ENCODE measurements around the gene MLLT10.

DNA sequence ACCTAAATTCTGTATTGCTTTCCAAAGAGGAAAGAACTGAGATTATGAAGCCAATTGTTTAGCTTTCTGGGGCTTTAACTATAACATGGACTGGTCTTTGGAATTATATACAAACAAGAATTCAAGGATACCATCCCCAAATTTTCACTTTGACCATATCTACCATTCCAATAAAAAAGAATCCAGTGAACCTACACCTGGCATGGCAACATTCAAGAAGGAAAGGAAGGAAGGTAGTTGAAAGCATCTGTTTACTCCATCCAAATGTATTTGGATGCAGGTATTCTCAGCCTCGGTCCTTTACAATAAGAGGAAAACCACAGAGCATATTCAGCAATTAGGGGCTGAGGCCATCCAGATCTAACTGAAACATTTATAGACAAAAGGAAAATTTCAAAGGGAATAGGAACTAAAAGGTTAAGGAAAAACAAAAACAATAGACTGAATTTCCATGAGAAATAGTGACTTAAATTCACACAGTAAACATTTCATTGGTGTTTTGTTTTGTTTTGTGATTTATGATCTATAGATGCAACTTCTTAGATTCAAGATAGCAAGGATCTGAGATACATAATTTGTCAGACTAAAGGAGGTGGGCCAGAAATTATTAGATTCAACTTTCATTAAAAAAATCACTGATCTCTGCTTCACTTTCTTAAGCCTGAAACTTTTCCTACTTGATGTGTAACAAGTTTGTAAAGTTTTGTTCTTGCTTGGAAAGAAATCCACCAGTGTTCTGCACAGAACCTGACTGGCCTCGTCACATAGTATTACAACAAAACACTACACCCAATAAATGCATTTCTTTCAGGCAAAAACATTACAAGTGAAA is 21.2 kb upstream of the MLLT10 start:
- TF ChIP-seq, protein P1, sequence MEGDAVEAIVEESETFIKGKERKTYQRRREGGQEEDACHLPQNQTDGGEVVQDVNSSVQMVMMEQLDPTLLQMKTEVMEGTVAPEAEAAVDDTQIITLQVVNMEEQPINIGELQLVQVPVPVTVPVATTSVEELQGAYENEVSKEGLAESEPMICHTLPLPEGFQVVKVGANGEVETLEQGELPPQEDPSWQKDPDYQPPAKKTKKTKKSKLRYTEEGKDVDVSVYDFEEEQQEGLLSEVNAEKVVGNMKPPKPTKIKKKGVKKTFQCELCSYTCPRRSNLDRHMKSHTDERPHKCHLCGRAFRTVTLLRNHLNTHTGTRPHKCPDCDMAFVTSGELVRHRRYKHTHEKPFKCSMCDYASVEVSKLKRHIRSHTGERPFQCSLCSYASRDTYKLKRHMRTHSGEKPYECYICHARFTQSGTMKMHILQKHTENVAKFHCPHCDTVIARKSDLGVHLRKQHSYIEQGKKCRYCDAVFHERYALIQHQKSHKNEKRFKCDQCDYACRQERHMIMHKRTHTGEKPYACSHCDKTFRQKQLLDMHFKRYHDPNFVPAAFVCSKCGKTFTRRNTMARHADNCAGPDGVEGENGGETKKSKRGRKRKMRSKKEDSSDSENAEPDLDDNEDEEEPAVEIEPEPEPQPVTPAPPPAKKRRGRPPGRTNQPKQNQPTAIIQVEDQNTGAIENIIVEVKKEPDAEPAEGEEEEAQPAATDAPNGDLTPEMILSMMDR (IDR thresholded peaks at IDR 0.05), result no peak
- no peak for TF ChIP-seq EZH2 (IDR thresholded peaks at IDR 0.05)

All from neural progenitor cell (in vitro differentiated cells).